H9 (cell line): Measurements from ENCODE around the gene TMEM213. TPM values are rescaled to one million over a fixed set of nuclear protein-coding genes. Genes with fewer than 3 reads are reported as not detected.

ENCODE experiments used
- DNase-seq: peaks from one replicate; pipeline ENCODE4 v3.0.0-alpha.2; 2017
- H2AFZ ChIP-seq: one replicate; pipeline ENCODE4 v1.6.1; 2013; ENCODE audit warnings: mild to moderate bottlenecking, low read length, control low read depth, moderate library complexity
- H2AK5ac ChIP-seq: 2 replicates; pipeline ENCODE4 v1.6.1; 2013; ENCODE audit warnings: low read length, control low read depth, mixed read lengths; ENCODE audit not compliant: insufficient read length
- H2BK120ac ChIP-seq: one replicate; pipeline ENCODE4 v1.6.1; 2013; ENCODE audit warnings: low read depth, mild to moderate bottlenecking, low read length, control low read depth, inconsistent platforms; ENCODE audit not compliant: poor library complexity, severe bottlenecking
- H2BK12ac ChIP-seq: 2 replicates; pipeline ENCODE4 v1.6.1; 2013; ENCODE audit warnings: low read length, control low read depth, mixed read lengths, low read depth; ENCODE audit not compliant: insufficient read length
- H2BK15ac ChIP-seq: 2 replicates; pipeline ENCODE4 v1.6.1; 2013; ENCODE audit warnings: low read depth, low read length, control low read depth
- H2BK20ac ChIP-seq: one replicate; pipeline ENCODE4 v1.6.1; 2013; ENCODE audit warnings: low read depth, mild to moderate bottlenecking, low read length, control low read depth, inconsistent platforms; ENCODE audit not compliant: poor library complexity, severe bottlenecking
- H2BK5ac ChIP-seq: 2 replicates; pipeline ENCODE4 v1.6.1; 2013; ENCODE audit warnings: low read length, control low read depth, mixed read lengths; ENCODE audit not compliant: insufficient read length
- H3K14ac ChIP-seq: 2 replicates; pipeline ENCODE4 v1.6.1; 2013; ENCODE audit warnings: low read length, control low read depth; ENCODE audit not compliant: insufficient read depth
- H3K18ac ChIP-seq: 2 replicates; pipeline ENCODE4 v1.6.1; 2013; ENCODE audit warnings: low read depth, mild to moderate bottlenecking, mixed read lengths, low read length, control low read depth; ENCODE audit not compliant: insufficient read length
- H3K23ac ChIP-seq: 2 replicates; pipeline ENCODE4 v1.6.1; 2013; ENCODE audit warnings: low read length, control low read depth, mixed read lengths, low read depth; ENCODE audit not compliant: insufficient read length
- H3K23me2 ChIP-seq: 2 replicates; pipeline ENCODE4 v1.6.1; 2013; ENCODE audit warnings: low read depth, mild to moderate bottlenecking, mixed read lengths, low read length, control low read depth; ENCODE audit not compliant: insufficient read length, poor library complexity, severe bottlenecking
- H3K27ac ChIP-seq: 2 replicates; pipeline ENCODE4 v1.5.1; 2013; ENCODE audit warnings: low read length, control low read depth, mixed read lengths, low read depth; ENCODE audit not compliant: insufficient read length
- H3K27me3 ChIP-seq: 2 replicates; pipeline ENCODE4 v1.6.1; 2013; ENCODE audit warnings: low read length, control low read depth, inconsistent platforms; ENCODE audit not compliant: insufficient read depth
- H3K4ac ChIP-seq: 2 replicates; pipeline ENCODE4 v1.6.1; 2013; ENCODE audit warnings: low read depth, mild to moderate bottlenecking, control low read depth, inconsistent platforms, low read length, moderate library complexity
- H3K4me1 ChIP-seq: 2 replicates; pipeline ENCODE4 v1.6.1; 2013; ENCODE audit warnings: low read length, control low read depth, inconsistent platforms; ENCODE audit not compliant: insufficient read depth
- H3K4me2 ChIP-seq: 2 replicates; pipeline ENCODE4 v1.6.1; 2013; ENCODE audit warnings: low read length, control low read depth, mixed read lengths; ENCODE audit not compliant: insufficient read length, insufficient read depth
- H3K56ac ChIP-seq: 2 replicates; pipeline ENCODE4 v1.6.1; 2013; ENCODE audit warnings: low read depth, mild to moderate bottlenecking, mixed read lengths, low read length, control low read depth; ENCODE audit not compliant: insufficient read length
- H3K79me1 ChIP-seq: 2 replicates; pipeline ENCODE4 v1.6.1; 2013; ENCODE audit warnings: low read depth, mild to moderate bottlenecking, moderate library complexity, low read length, control low read depth, inconsistent platforms; ENCODE audit not compliant: insufficient read depth, poor library complexity, severe bottlenecking
- H3K79me2 ChIP-seq: 2 replicates; pipeline ENCODE4 v1.6.1; 2013; ENCODE audit warnings: low read length, control low read depth, inconsistent platforms; ENCODE audit not compliant: insufficient read depth
- H3K9ac ChIP-seq: 2 replicates; pipeline ENCODE4 v1.6.1; 2013; ENCODE audit warnings: low read length, control low read depth, mixed read lengths; ENCODE audit not compliant: insufficient read length; ENCODE audit errors: extremely low read depth
- H3K9me3 ChIP-seq: one replicate; pipeline ENCODE4 v1.6.1; 2013; ENCODE audit warnings: low read depth, low read length, inconsistent platforms; ENCODE audit not compliant: control insufficient read depth
- H3T11ph ChIP-seq: one replicate; pipeline ENCODE4 v1.6.1; 2013; ENCODE audit warnings: mild to moderate bottlenecking, low read length, control low read depth, inconsistent platforms
- H4K20me1 ChIP-seq: one replicate; pipeline ENCODE4 v1.6.1; 2013; ENCODE audit not compliant: control insufficient read depth, insufficient read length, insufficient read depth
- H4K5ac ChIP-seq: 2 replicates; pipeline ENCODE4 v1.6.1; 2013; ENCODE audit warnings: low read depth, mild to moderate bottlenecking, mixed read lengths, low read length, control low read depth; ENCODE audit not compliant: insufficient read length
- H4K8ac ChIP-seq: replicated peaks from 2 replicates; pipeline ENCODE4 v1.6.1; 2013; ENCODE audit warnings: low read length, control low read depth, mixed read lengths, low read depth; ENCODE audit not compliant: insufficient read length
- H4K91ac ChIP-seq: 2 replicates; pipeline ENCODE4 v1.6.1; 2013; ENCODE audit warnings: low read depth, mild to moderate bottlenecking, moderate library complexity, mixed read lengths, low read length, control low read depth; ENCODE audit not compliant: insufficient read length
- H3K27ac Mint-ChIP-seq, 3 experiments: 2 replicates in 2 of 3; 3 replicates in 1 of 3; pipeline ENCODE4 v1.8.0; 2020 to 2021; ENCODE audit warnings: mixed read lengths in 3 of 3, mild to moderate bottlenecking in 1 of 3, moderate library complexity in 1 of 3
- H3K27me3 Mint-ChIP-seq: 2 replicates; pipeline ENCODE4 v1.8.0; 2021; ENCODE audit warnings: low read depth, mild to moderate bottlenecking, moderate library complexity, mixed read lengths
- H3K36me3 Mint-ChIP-seq, 3 experiments: 2 replicates in 2 of 3; 3 replicates in 1 of 3; pipeline ENCODE4 v1.8.0; 2020 to 2021; ENCODE audit warnings: low read depth in 3 of 3, mixed read lengths in 3 of 3; ENCODE audit not compliant: insufficient read depth in 1 of 3
- H3K4me1 Mint-ChIP-seq, 2 experiments: 2 replicates each; pipeline ENCODE4 v1.8.0; 2020; ENCODE audit warnings: mixed read lengths in 2 of 2
- H3K4me3 Mint-ChIP-seq, 2 experiments: 2 replicates in 1 of 2; 3 replicates in 1 of 2; pipeline ENCODE4 v1.8.0; 2020 to 2021; ENCODE audit warnings: mild to moderate bottlenecking in 2 of 2, mixed read lengths in 2 of 2, moderate library complexity in 1 of 2
- H3K9me3 Mint-ChIP-seq, 2 experiments: 2 replicates in 1 of 2; 3 replicates in 1 of 2; pipeline ENCODE4 v1.8.0; 2020; ENCODE audit warnings: mild to moderate bottlenecking in 2 of 2, mixed read lengths in 2 of 2, moderate library complexity in 1 of 2
- CTCF ChIP-seq: fragments of 200-600 bp; sonication (generic); conservative IDR thresholded peaks from 3 replicates; pipeline ENCODE4 v1.8.0; 2021; ENCODE audit warnings: antibody characterized with exemption, mild to moderate bottlenecking
- WGBS: extraction: QIAGEN DNeasy Blood & Tissue Kit; methylation state at CpG from one replicate; pipeline ENCODE4 v1.1.7; 2013; ENCODE audit warnings: missing lambda C conversion rate, low lambda C conversion rate, mixed read lengths; ENCODE audit not compliant: insufficient read length; ENCODE audit errors: extremely low coverage; 5-methylcytosine and 5-hydroxymethylcytosine counted together
- total RNA-seq: library from RNA; stranded (reverse); gene quantifications from 2 replicates; pipeline ENCODE4 v1.2.1, GENCODE V29; 2021

Gene TMEM213
- total RNA-seq, 1 experiment from 2014 or later = 0.22 TPM

- Histone ChIP-seq H4K20me1 (no peaks in the 10 kb centered on the region), H3T11ph (no peak overlapping the region), H3K14ac (no peak overlapping the region), H3K4me2 (no peak overlapping the region), H2BK120ac (no peak overlapping the region), H3K79me1 (no peaks in the 10 kb centered on the region), H3K9me3 (no peaks in the 10 kb centered on the region), H4K8ac (no peak overlapping the region), H3K27me3 (peaks cover 3% of the 10 kb centered on the region; the same call in 1 of the 2 replicates), H3K27ac (no peak overlapping the region), H3K18ac (no peak overlapping the region), H3K23me2 (no peaks in the 10 kb centered on the region), H3K9ac (no peak overlapping the region), H3K23ac (no peak overlapping the region), H3K56ac (no peak overlapping the region), H3K4me1 (peaks cover 4% of the 10 kb centered on the region), H2BK5ac (no peak overlapping the region), H4K5ac (no peak overlapping the region), H2BK20ac (no peak overlapping the region), H3K79me2 (no peaks in the 10 kb centered on the region), H2BK15ac (no peak overlapping the region), H3K4ac (no peak overlapping the region), H4K91ac (no peak overlapping the region), H2AK5ac (no peak overlapping the region), H2AFZ (no peak overlapping the region), H2BK12ac (no peak overlapping the region)
- Mint-ChIP-seq H3K9me3 (no peaks in the 10 kb centered on the region; a peak in 1 of 5 replicates), H3K4me3 (no peak overlapping the region), H3K27me3 (peaks cover 7% of the 10 kb centered on the region), H3K27ac (peak overlapping the region in 1 of 3 experiments; percentile 90; a peak in 2 of 7 replicates), H3K4me1 (peaks cover 22 to 30% of the 10 kb centered on the region in 2 experiments), H3K36me3 (no peaks in the 10 kb centered on the region)
- TF ChIP-seq CTCF = no peak
- no peak for DNase-seq
- WGBS = no CpG with 5 or more reads among the region's 10 CpGs
Measured at GRCh38 chr7:138776166-138776833, 21.5 kb upstream of the TMEM213 start.
